GM12878 (cell line): ENCODE data around the gene RABL6. TPM values are rescaled to one million over a fixed set of nuclear protein-coding genes. Genes with fewer than 3 reads are reported as not detected.

Experiments used
- ATAC-seq: fragments of 200-7000 bp; cut with Tn5 transposase; 3 replicates; pipeline ENCODE4 v1.9.1; 2020; ENCODE audit warnings: mild to moderate bottlenecking, moderate library complexity
- BruUV-seq: library from RNA; stranded (reverse); fragments of 400-500 nt; replicated peaks from 2 replicates; lab custom pipeline; 2021; lab: Mats Ljungman, UMichigan
- CTCF ChIA-PET: fragments of 300-600 bp; sonication (Branson Sonifier 250); formaldehyde crosslinking; extraction: SDS; loops from one replicate; lab custom pipeline; 2021; ENCODE audit warnings: inconsistent platforms; lab: Yijun Ruan, JAX
- POLR2A ChIA-PET: fragments of 350-600 bp; formaldehyde crosslinking; extraction: SDS; loops from one replicate; lab custom pipeline; 2021; ENCODE audit warnings: inconsistent platforms; lab: Charles Lee
- RAD21 ChIA-PET: fragments of 300-600 bp; sonication (Branson Sonifier 250); formaldehyde crosslinking; loops from one replicate; lab custom pipeline; 2023; ENCODE audit warnings: antibody characterized with exemption; ENCODE audit not compliant: unreplicated experiment; lab: Charles Lee
- SMC1A ChIA-PET: fragments of 300-600 bp; sonication (Branson Sonifier 250); formaldehyde crosslinking; loops from one replicate; lab custom pipeline; 2023; ENCODE audit not compliant: unreplicated experiment, uncharacterized antibody; lab: Charles Lee
- DNase-seq: peaks from one replicate; pipeline ENCODE4 v3.0.0-alpha.2; 2011; ENCODE audit warnings: low read depth, low spot score
- FAIRE-seq: peaks from 3 replicates; lab custom pipeline; 2011; peaks lifted over from hg19 to GRCh38; lab: Jason Lieb, UNC
- H2AFZ ChIP-seq: 2 replicates; pipeline ENCODE4 v1.6.0; 2011; ENCODE audit warnings: low read depth, low read length, control low read depth; ENCODE audit not compliant: control insufficient read depth
- H3K27ac ChIP-seq: 2 replicates; pipeline ENCODE4 v1.5.1; 2011; ENCODE audit warnings: control low read depth; ENCODE audit not compliant: control insufficient read depth, insufficient read depth
- H3K27me3 ChIP-seq, 2 experiments: replicated peaks in 1 of 2; 2 replicates each; pipeline versions ENCODE4 v1.6.0 to v1.6.1; 2011; ENCODE audit warnings: low read length in 1 of 2; ENCODE audit not compliant: control insufficient read depth in 2 of 2, insufficient read depth in 2 of 2
- H3K36me3 ChIP-seq, 2 experiments: 2 replicates each; pipeline ENCODE4 v1.5.1; 2011; ENCODE audit warnings: low read length in 1 of 2; ENCODE audit not compliant: control insufficient read depth in 2 of 2, insufficient read depth in 2 of 2
- H3K4me1 ChIP-seq: 2 replicates; pipeline ENCODE4 v1.6.1; 2011; ENCODE audit warnings: mild to moderate bottlenecking, low read length, moderate library complexity, mixed read lengths; ENCODE audit not compliant: control insufficient read depth, insufficient read depth
- H3K4me2 ChIP-seq: 2 replicates; pipeline ENCODE4 v1.6.0; 2011; ENCODE audit warnings: control low read depth; ENCODE audit not compliant: control insufficient read depth, insufficient read depth
- H3K4me3 ChIP-seq: fragments of 200-600 bp; sonication (generic); 2 replicates; pipeline ENCODE4 v1.5.1; 2016
- H3K79me2 ChIP-seq: 2 replicates; pipeline ENCODE4 v1.6.0; 2011; ENCODE audit warnings: low read length; ENCODE audit not compliant: control insufficient read depth, insufficient read depth
- H3K9ac ChIP-seq: 2 replicates; pipeline ENCODE4 v1.8.0; 2011; ENCODE audit warnings: low read length, control low read depth, mixed read lengths; ENCODE audit not compliant: control insufficient read depth, insufficient read depth
- H3K9me3 ChIP-seq: replicated peaks from 3 replicates; pipeline ENCODE4 v1.5.1; 2011; ENCODE audit warnings: mild to moderate bottlenecking, low read length; ENCODE audit not compliant: control insufficient read depth, insufficient read depth
- H4K20me1 ChIP-seq: 2 replicates; pipeline ENCODE4 v1.6.0; 2011; ENCODE audit not compliant: control insufficient read depth, insufficient read depth
- CEBPZ ChIP-seq: fragments of 150-350 bp; IDR thresholded peaks from 2 replicates; pipeline ENCODE4 v1.6.1; 2016; ENCODE audit warnings: low read depth, low read length
- MLLT1 ChIP-seq: fragments of 450-650 bp; IDR thresholded peaks from 2 replicates; pipeline ENCODE4 v1.6.1; 2016; ENCODE audit warnings: mild to moderate bottlenecking
- MXI1 ChIP-seq: fragments of 150-350 bp; IDR thresholded peaks from 2 replicates; pipeline ENCODE4 v1.6.1; 2011; ENCODE audit warnings: low read depth, mild to moderate bottlenecking, inconsistent platforms, low read length, improper control_type of control experiment
- NFYB ChIP-seq: IDR thresholded peaks from 2 replicates; pipeline ENCODE4 v1.6.1; 2011; ENCODE audit warnings: low read depth, mild to moderate bottlenecking, low read length, improper control_type of control experiment, moderate library complexity; ENCODE audit not compliant: insufficient read depth
- PRDM15 ChIP-seq: fragments of 450-650 bp; formaldehyde crosslinking; IDR thresholded peaks from 2 replicates; pipeline ENCODE4 v1.4.0; 2020; ENCODE audit warnings: mild to moderate bottlenecking, moderate library complexity
- RELB ChIP-seq: fragments of 450-650 bp; IDR thresholded peaks from 2 replicates; pipeline ENCODE4 v1.6.1; 2017; ENCODE audit warnings: low read depth, mild to moderate bottlenecking, moderate library complexity
- TCF7 ChIP-seq: IDR thresholded peaks from 2 replicates; pipeline ENCODE4 v1.6.1; 2014; ENCODE audit warnings: antibody characterized with exemption, borderline replicate concordance
- ZNF207 ChIP-seq: fragments of 450-650 bp; IDR thresholded peaks from 2 replicates; pipeline ENCODE4 v1.6.1; 2014; ENCODE audit warnings: antibody characterized with exemption, mild to moderate bottlenecking, borderline replicate concordance
- WGBS: methylation state at CpG from one replicate; pipeline ENCODE4 v1.1.6; 2016; ENCODE audit warnings: low lambda C conversion rate; ENCODE audit not compliant: insufficient replicate concordance, insufficient coverage; ENCODE audit errors: missing lambda C conversion rate; 5-methylcytosine and 5-hydroxymethylcytosine counted together
- in situ Hi-C: fragments of 300-500 bp; cut with MboI; formaldehyde crosslinking; loops from 9 replicates; pipeline ENCODE4 v1.14.3; 2018; ENCODE audit warnings: mixed read lengths
- intact Hi-C: fragments of 100-400 bp; cut with micrococcal nuclease; formaldehyde crosslinking; loops from one replicate; pipeline ENCODE4 v1.14.2; 2022; ENCODE audit not compliant: unreplicated experiment
- polyA plus RNA-seq, 11 experiments: library from polyadenylated mRNA; depleted of rRNA in 4 of 11; unstranded in 6 of 11; stranded (reverse) in 5 of 11; fragments of >200 nt; fragmentation: Nextera tagmentation in 4 of 11; fragmentation: Illumina TruSeq in 1 of 11; extraction: Ambion mirVana in 4 of 11; extraction: Trizol in 1 of 11; gene quantifications; 1 replicate in 1 of 11; 2 replicates in 10 of 11; pipeline versions ENCODE4 v1.2.1 to v1.2.3, GENCODE V29; 2011 to 2016; ENCODE audit warnings: inconsistent platforms in 2 of 11, missing spikeins in 2 of 11, low read depth in 1 of 11
- total RNA-seq, 4 experiments: library from RNA; depleted of rRNA in 3 of 4; stranded (reverse); fragments of >200 nt in 3 of 4; fragmentation: Illumina TruSeq in 1 of 4; extraction: Trizol in 1 of 4; gene quantifications; 2 replicates each; pipeline versions ENCODE4 v1.2.1 to v1.2.3, GENCODE V29; 2013 to 2021

Gene RABL6
- total and polyA plus RNA-seq, 10 of the 15 experiments (the other 5 are each of a cell fraction or from before 2014, with no cell fraction given): 1.4 to 134 (median 42.7) TPM

- Histone ChIP-seq H3K27ac (no peak overlapping the region), H4K20me1 (no peaks in the 10 kb centered on the region), H2AFZ (no peak overlapping the region), H3K79me2 (no peaks in the 10 kb centered on the region), H3K4me1 (peaks cover 12% of the 10 kb centered on the region; the same call in 1 of the 2 replicates), H3K36me3 (no peaks in the 10 kb centered on the region), H3K9ac (no peak overlapping the region), H3K27me3 (no peaks in the 10 kb centered on the region), H3K4me3 (peak overlapping the region; percentile 40; the same call in 1 of the 2 replicates), H3K4me2 (peak overlapping the region; percentile 91), H3K9me3 (no peaks in the 10 kb centered on the region)
- FAIRE-seq (no peak), DNase-seq (no peak), ATAC-seq (no peak)
- in situ Hi-C loops (loop anchor here (5.0 kb wide), 1 partner anchor 238 kb away; no protein-coding TSS in a partner anchor), intact Hi-C loops (loop anchor here (10.0 kb wide), 1 partner anchor 146 kb away; the partner anchor contains the start of genes C8G and FBXW5)
- ChIA-PET POLR2A (no interaction called here), CTCF (interaction anchor here (0.7 to 1.2 kb wide), 3 partner anchors 10 to 230 kb away, joined by 3 to 4 read pairs (median 3); no protein-coding TSS in a partner anchor), SMC1A (no interaction called here), RAD21 (interaction anchor here (1.0 to 1.5 kb wide), 2 partner anchors 11 to 148 kb away, joined by 3 to 6 read pairs; no protein-coding TSS in a partner anchor)
- WGBS: 43% methylated on average over 35 of the region's 35 CpGs
- BruUV-seq: no TSS peak
- TF ChIP-seq RELB: no peak
- TF ChIP-seq TCF7: no peak
- TF ChIP-seq MXI1: no peak
- no peak for TF ChIP-seq CEBPZ
- no peak for TF ChIP-seq ZNF207
- no peak for TF ChIP-seq NFYB
- TF ChIP-seq PRDM15 (CRISPR knock-in tag): no peak
- TF ChIP-seq MLLT1: no peak
Measured at GRCh38 chr9:136799079-136799853, 8.5 kb upstream of the RABL6 start.
